ENCODE results near the gene CDH2. TPM values are rescaled to one million over a fixed set of nuclear protein-coding genes. Genes with fewer than 3 reads are reported as not detected.

The CDH2 gene
- total and polyA plus RNA-seq, 9 donors, result 2.9 to 78.3 (median 11.2) TPM

GRCh38 chr18:27901424-27902226 lies 275.3 kb downstream of the CDH2 start:
- peaks cover 0 to 7% of the 10 kb centered on the region in 2 donors for H3K9me3 ChIP-seq
- H3K27me3 ChIP-seq, result no peaks in the 10 kb centered on the region
- no peak overlapping the region for H3K4me3 ChIP-seq
- no peak for DNase-seq
- 46 to 61% (median 54%) methylated on average over 4 of the region's 4 CpGs for WGBS, 3 donors
- TF ChIP-seq POLR2A (IDR thresholded peaks at IDR 0.05) (no peak), CTCF (IDR thresholded peaks at IDR 0.05) (no peak), EP300 (IDR thresholded peaks at IDR 0.05) (no peak)
- intact Hi-C loops (cut with DNase I), result no loop called here
- no peaks in the 10 kb centered on the region for H3K36me3 ChIP-seq
- no peaks in the 10 kb centered on the region for H3K4me1 ChIP-seq (ENCODE audit: insufficient read depth)
- H3K27ac ChIP-seq, result no peak overlapping the region

All from ovary (tissue), 9 donors.